HepG2 (cell line): Measurements from ENCODE around the gene IL21R. TPM values are rescaled to one million over a fixed set of nuclear protein-coding genes. Genes with fewer than 3 reads are reported as not detected.

Experiments
- ATAC-seq: fragments of 200-7000 bp; cut with Tn5 transposase; 3 replicates; pipeline ENCODE4 v1.9.1; 2020; ENCODE audit warnings: mild to moderate bottlenecking, moderate library complexity
- BruUV-seq: library from RNA; stranded (reverse); fragments of 400-500 nt; replicated peaks from 2 replicates; lab custom pipeline; 2021; lab: Mats Ljungman, UMichigan
- CTCF ChIA-PET: fragments of 300-600 bp; formaldehyde crosslinking; extraction: SDS; loops from one replicate; lab custom pipeline; 2021; ENCODE audit warnings: low total read pairs, inconsistent platforms, low intra/inter-chr PET ratio; lab: Yijun Ruan, JAX
- POLR2A ChIA-PET: fragments of 350-600 bp; sonication (Branson Sonifier 250); formaldehyde crosslinking; loops from one replicate; lab custom pipeline; 2020; ENCODE audit warnings: antibody characterized with exemption, inconsistent platforms; lab: Yijun Ruan, JAX
- DNase-seq: peaks from one replicate; pipeline ENCODE4 v3.0.0-alpha.2; 2015; ENCODE audit warnings: low spot score
- FAIRE-seq: peaks from 3 replicates; lab custom pipeline; 2011; peaks lifted over from hg19 to GRCh38; lab: Jason Lieb, UNC
- H2AFZ ChIP-seq: one replicate; pipeline ENCODE4 v1.6.1; 2011; ENCODE audit warnings: low read length, inconsistent platforms
- H3K27ac ChIP-seq: fragments of 300-600 bp; 3 replicates; pipeline ENCODE4 v1.8.0; 2011; ENCODE audit warnings: mixed run types, mild to moderate bottlenecking, mixed read lengths, low read length, inconsistent platforms; ENCODE audit not compliant: insufficient read depth; ENCODE audit errors: extremely low read length
- H3K27me3 ChIP-seq, 2 experiments: fragments of 200-600 bp in 1 of 2; 2 replicates in 1 of 2; 3 replicates in 1 of 2; pipeline versions ENCODE4 v1.6.0 to v1.8.0; 2011; ENCODE audit warnings: low read length in 2 of 2, mild to moderate bottlenecking in 2 of 2, moderate library complexity in 2 of 2, inconsistent platforms in 1 of 2; ENCODE audit not compliant: insufficient read depth in 2 of 2, control insufficient read depth in 1 of 2
- H3K36me3 ChIP-seq, 2 experiments: fragments of 200-600 bp in 1 of 2; replicated peaks in 1 of 2; 2 replicates in 1 of 2; 3 replicates in 1 of 2; pipeline versions ENCODE4 v1.5.1 to v1.8.0; 2011; ENCODE audit warnings: low read length in 2 of 2, inconsistent platforms in 1 of 2; ENCODE audit not compliant: insufficient read depth in 2 of 2, control insufficient read depth in 1 of 2
- H3K4me1 ChIP-seq: 2 replicates; pipeline ENCODE4 v1.5.1; 2012; ENCODE audit warnings: low read length, inconsistent platforms; ENCODE audit not compliant: insufficient read depth
- H3K4me2 ChIP-seq: 2 replicates; pipeline ENCODE4 v1.6.0; 2011; ENCODE audit warnings: low read depth, low read length, inconsistent platforms
- H3K4me3 ChIP-seq, 3 experiments: fragments of 200-600 bp in 1 of 3; sonication (generic), shearing (Covaris generic) in 1 of 3; replicated peaks in 1 of 3; 2 replicates each; pipeline ENCODE4 v1.5.1; 2011 to 2016; ENCODE audit warnings: low read length in 3 of 3, inconsistent platforms in 2 of 3, low read depth in 2 of 3, mild to moderate bottlenecking in 2 of 3, control low read depth in 1 of 3, mixed read lengths in 1 of 3; ENCODE audit not compliant: insufficient read depth in 1 of 3
- H3K79me2 ChIP-seq: one replicate; pipeline ENCODE4 v1.6.1; 2011; ENCODE audit warnings: low read length, inconsistent platforms; ENCODE audit not compliant: insufficient read depth
- H3K9ac ChIP-seq: 2 replicates; pipeline ENCODE4 v1.6.0; 2011; ENCODE audit warnings: mild to moderate bottlenecking, low read depth, low read length, inconsistent platforms; ENCODE audit not compliant: insufficient read depth
- H3K9me3 ChIP-seq: 2 replicates; pipeline ENCODE4 v1.5.1; 2012; ENCODE audit warnings: mild to moderate bottlenecking, low read length
- H4K20me1 ChIP-seq: 2 replicates; pipeline ENCODE4 v1.6.0; 2011; ENCODE audit warnings: inconsistent platforms, mild to moderate bottlenecking, low read length, moderate library complexity; ENCODE audit not compliant: insufficient read depth
- ERF ChIP-seq: IDR thresholded peaks from 2 replicates; pipeline ENCODE4 v1.6.1; 2018; ENCODE audit warnings: missing biosample characterization, missing genetic modification reagents
- FOXA3 ChIP-seq: IDR thresholded peaks from 2 replicates; pipeline ENCODE4 v1.6.1; 2016; ENCODE audit warnings: missing genetic modification reagents, missing compliant biosample characterization
- FOXK1 ChIP-seq: sonication (generic); formaldehyde crosslinking; IDR thresholded peaks from 2 replicates; pipeline ENCODE4 v1.4.0; 2020; ENCODE audit warnings: low read depth, missing genetic modification reagents, borderline replicate concordance
- HNRNPUL1 ChIP-seq: fragments of 200-400 bp; formaldehyde crosslinking; IDR thresholded peaks from 2 replicates; pipeline ENCODE4 v1.6.1; 2017; ENCODE audit warnings: low read depth, mild to moderate bottlenecking, low read length, moderate library complexity
- MIXL1 ChIP-seq: IDR thresholded peaks from 2 replicates; pipeline ENCODE4 v1.6.1; 2016
- NR2F1 ChIP-seq, 2 experiments: fragments of 450-650 bp in 1 of 2; formaldehyde crosslinking in 1 of 2; IDR thresholded peaks; 2 replicates each; pipeline versions ENCODE4 v1.5.0 to v1.6.1; 2016 to 2020; ENCODE audit warnings: mild to moderate bottlenecking in 1 of 2, missing compliant biosample characterization in 1 of 2, missing genetic modification reagents in 1 of 2, moderate library complexity in 1 of 2
- NR3C1 ChIP-seq: sonication (generic); formaldehyde crosslinking; IDR thresholded peaks from 2 replicates; pipeline ENCODE4 v1.4.0; 2020; ENCODE audit warnings: missing genetic modification reagents
- PCBP2 ChIP-seq: fragments of 200-400 bp; formaldehyde crosslinking; optimal IDR thresholded peaks from 2 replicates; pipeline ENCODE3; 2018; ENCODE audit warnings: low read length, low read depth; ENCODE audit not compliant: poor library complexity, severe bottlenecking
- PRDM10 ChIP-seq: sonication (generic); formaldehyde crosslinking; IDR thresholded peaks from 2 replicates; pipeline ENCODE4 v1.4.0; 2020; ENCODE audit warnings: low read depth, missing genetic modification reagents
- RARG ChIP-seq: sonication (generic); formaldehyde crosslinking; IDR thresholded peaks from 2 replicates; pipeline ENCODE4 v1.4.0; 2020; ENCODE audit warnings: low read depth, mild to moderate bottlenecking, missing genetic modification reagents
- SP2 ChIP-seq: sonication (generic); formaldehyde crosslinking; IDR thresholded peaks from 2 replicates; pipeline ENCODE4 v1.5.1; 2020; ENCODE audit warnings: mild to moderate bottlenecking, missing genetic modification reagents
- ZBTB14 ChIP-seq: sonication (generic); formaldehyde crosslinking; IDR thresholded peaks from 2 replicates; pipeline ENCODE4 v1.4.0; 2020; ENCODE audit warnings: missing genetic modification reagents
- ZFP62 ChIP-seq: sonication (generic); formaldehyde crosslinking; IDR thresholded peaks from 2 replicates; pipeline ENCODE4 v1.4.0; 2020; ENCODE audit warnings: missing genetic modification reagents
- ZNF20 ChIP-seq: sonication (generic); formaldehyde crosslinking; IDR thresholded peaks from 2 replicates; pipeline ENCODE4 v1.4.0; 2020; ENCODE audit warnings: mild to moderate bottlenecking, moderate library complexity, missing genetic modification reagents
- ZNF225 ChIP-seq: sonication (generic); formaldehyde crosslinking; IDR thresholded peaks from 2 replicates; pipeline ENCODE4 v1.4.0; 2020; ENCODE audit warnings: mild to moderate bottlenecking, missing genetic modification reagents
- ZNF350 ChIP-seq: sonication (generic); formaldehyde crosslinking; IDR thresholded peaks from 2 replicates; pipeline ENCODE4 v1.4.0; 2020; ENCODE audit warnings: mild to moderate bottlenecking, low read depth, missing genetic modification reagents, borderline replicate concordance
- ZNF484 ChIP-seq: sonication (generic); formaldehyde crosslinking; IDR thresholded peaks from 2 replicates; pipeline ENCODE4 v1.5.1; 2020; ENCODE audit warnings: mild to moderate bottlenecking, low read depth, missing genetic modification reagents, borderline replicate concordance
- ZNF556 ChIP-seq: sonication (generic); formaldehyde crosslinking; IDR thresholded peaks from 2 replicates; pipeline ENCODE4 v1.4.0; 2020; ENCODE audit warnings: mild to moderate bottlenecking, missing genetic modification reagents, borderline replicate concordance
- ZSCAN21 ChIP-seq: sonication (generic); formaldehyde crosslinking; IDR thresholded peaks from 2 replicates; pipeline ENCODE4 v1.8.0; 2022; ENCODE audit warnings: mild to moderate bottlenecking, missing genetic modification reagents, moderate library complexity, borderline replicate concordance
- WGBS: methylation state at CpG from one replicate; pipeline ENCODE4 v1.1.6; 2017; ENCODE audit warnings: low lambda C conversion rate; 5-methylcytosine and 5-hydroxymethylcytosine counted together
- in situ Hi-C: cut with HindIII; loops from 2 replicates; pipeline ENCODE4 v1.10.0; 2017; ENCODE audit warnings: low pct_unique_long_range_greater_than_20kb; ENCODE audit not compliant: extremely low pct_ligation_motif_present
- intact Hi-C: fragments of 100-400 bp; cut with micrococcal nuclease; formaldehyde crosslinking; loops from one replicate; pipeline ENCODE4 v1.10.0; 2022; ENCODE audit not compliant: unreplicated experiment
- polyA plus RNA-seq, 8 experiments: library from polyadenylated mRNA; depleted of rRNA in 3 of 8; stranded (reverse) in 7 of 8; unstranded in 1 of 8; fragments of >200 nt; fragmentation: Illumina TruSeq in 4 of 8; extraction: Trizol in 4 of 8; gene quantifications; 2 replicates each; pipeline versions ENCODE4 v1.2.1 to v1.2.3, GENCODE V29; 2011 to 2016; ENCODE audit warnings: low read depth in 4 of 8, missing spikeins in 1 of 8, mixed read lengths in 1 of 8; ENCODE audit not compliant: insufficient read depth in 1 of 8
- total RNA-seq, 5 experiments: library from RNA; depleted of rRNA; stranded (reverse); fragments of >200 nt; fragmentation: Illumina TruSeq; extraction: Trizol; gene quantifications; 2 replicates each; pipeline ENCODE4 v1.2.3, GENCODE V29; 2016; ENCODE audit warnings: low read depth in 1 of 5

IL21R gene
- total and polyA plus RNA-seq, 2 of the 13 experiments (the other 11 are each of a cell fraction or from before 2014, with no cell fraction given), result 0.49 to 0.64 TPM

GRCh38 chr16:27475561-27475960 lies 73.6 kb downstream of the IL21R start (continued):
- TF ChIP-seq PRDM10 (CRISPR knock-in tag) (no peak), PCBP2 (no peak), SP2 (CRISPR knock-in tag) (no peak), ZFP62 (CRISPR knock-in tag) (no peak)

- WGBS, result 97% methylated on average over 9 of the region's 9 CpGs
- no peak overlapping the region for H2AFZ ChIP-seq
- no peak overlapping the region for H3K9ac ChIP-seq
- H3K9me3 ChIP-seq, result no peaks in the 10 kb centered on the region
- FAIRE-seq (no peak), DNase-seq (no peak), ATAC-seq (no peak)
- peaks cover 20% of the 10 kb centered on the region for H3K4me1 ChIP-seq
- no peaks in the 10 kb centered on the region for H3K79me2 ChIP-seq
- in situ Hi-C loops, result no loop called here
- peaks cover 55 to 82% of the 10 kb centered on the region in 2 experiments for H3K36me3 ChIP-seq
- H4K20me1 ChIP-seq, result no peaks in the 10 kb centered on the region
- H3K4me3 ChIP-seq, result no peak overlapping the region
- intact Hi-C loops, result no loop called here
- ChIA-PET POLR2A (no interaction called here), CTCF (no interaction called here)
- no peak overlapping the region for H3K27ac ChIP-seq
- no peaks in the 10 kb centered on the region for H3K27me3 ChIP-seq
- no TSS peak for BruUV-seq
- no peak overlapping the region for H3K4me2 ChIP-seq
- TF ChIP-seq MIXL1 (CRISPR knock-in tag) (no peak), NR2F1 (CRISPR knock-in tag; IDR thresholded peaks at IDR 0.05) (no peak), ZNF20 (CRISPR knock-in tag) (no peak), RARG (CRISPR knock-in tag) (no peak), HNRNPUL1 (no peak), ZNF484 (CRISPR knock-in tag) (no peak), ZSCAN21 (CRISPR knock-in tag) (no peak), FOXK1 (CRISPR knock-in tag) (no peak), ZNF225 (no peak), NR3C1 (CRISPR knock-in tag) (no peak), ERF (no peak), ZBTB14 (CRISPR knock-in tag) (no peak), ZNF556 (CRISPR knock-in tag) (no peak), ZNF350 (CRISPR knock-in tag) (no peak), FOXA3 (no peak)
Measured at GRCh38 chr16:27476240-27476639, 74.3 kb downstream of the IL21R start.
